HG03565 (cell line): Measurements from ENCODE around the gene TMEM120B.
"Not testable (repeated sequence)": the region's sequence is repeated elsewhere in the genome, so short reads cannot be mapped to it uniquely, and the experiment has no call there.

Experiments used
- ATAC-seq: cut with Tn5 transposase; IDR thresholded peaks from one replicate; pipeline ENCODE4 v1.9.1; 2021; ENCODE audit warnings: mild to moderate bottlenecking, moderate library complexity; ENCODE audit not compliant: unreplicated experiment

Gene TMEM120B

DNA sequence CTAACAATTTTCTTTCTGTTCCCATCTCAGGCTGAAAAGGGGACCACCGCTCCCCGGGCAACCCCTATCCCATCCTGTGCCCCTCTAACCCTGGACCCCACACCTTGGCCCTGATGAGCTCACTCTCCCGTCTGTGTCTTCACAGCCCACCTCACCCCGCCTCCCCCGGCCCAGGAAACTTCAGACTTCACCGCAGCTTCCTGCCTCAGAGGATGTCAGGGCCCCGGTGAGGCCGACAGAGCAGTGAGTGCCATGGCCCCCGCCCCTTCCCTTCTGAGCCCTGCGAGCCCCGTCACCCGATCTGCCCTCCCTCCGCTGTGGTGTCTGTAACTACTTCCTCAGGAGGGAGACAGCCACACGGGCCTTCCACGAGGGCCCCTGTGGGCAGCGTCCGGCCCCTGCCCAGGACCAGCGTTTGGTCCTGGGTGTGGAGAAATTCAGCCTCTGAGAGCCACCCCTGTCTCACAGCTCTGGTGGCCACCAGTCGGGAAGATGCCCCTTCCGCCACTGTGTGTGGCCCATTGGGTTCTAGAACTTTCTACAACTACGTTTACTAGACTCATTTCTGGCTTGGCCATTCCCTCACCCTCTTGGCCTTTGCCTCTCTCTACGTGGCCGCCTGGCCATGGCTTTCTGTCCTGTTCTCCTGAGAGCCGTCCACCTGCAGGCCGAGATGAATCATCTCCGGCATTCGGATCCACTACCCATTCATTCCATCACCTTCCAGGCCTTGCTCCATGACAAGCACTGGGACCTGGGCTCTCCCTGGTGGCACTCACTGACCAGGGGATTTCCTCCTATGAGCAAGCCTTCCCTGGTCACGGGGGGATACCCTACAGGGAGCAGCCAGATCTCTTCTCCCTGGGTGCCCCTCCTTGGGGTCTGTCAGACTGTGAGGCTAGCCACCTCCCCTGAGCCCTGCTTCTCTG is 77.5 kb downstream of the TMEM120B start:
- peak; percentile 17 for ATAC-seq

DNA sequence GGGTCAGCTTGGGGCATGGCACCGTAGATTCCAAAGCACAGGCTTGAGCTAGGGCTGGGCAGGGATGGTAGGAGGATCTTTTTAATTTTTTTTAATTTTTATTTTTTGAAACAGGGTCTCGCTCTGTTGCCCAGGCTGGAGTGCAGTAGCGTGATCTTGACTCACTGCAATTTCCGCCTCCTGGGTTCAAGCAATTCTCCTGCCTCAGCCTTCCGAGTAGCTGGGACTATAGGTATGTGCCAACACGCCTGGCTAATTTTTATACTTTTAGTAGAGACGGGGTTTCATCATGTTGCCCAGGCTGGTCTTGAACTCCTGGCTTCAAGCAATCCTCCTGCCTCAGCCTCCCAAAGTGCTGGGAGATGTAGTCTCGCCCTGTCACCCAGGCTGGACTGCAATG is 78.2 kb downstream of the TMEM120B start:
- not testable (repeated sequence) for ATAC-seq

DNA sequence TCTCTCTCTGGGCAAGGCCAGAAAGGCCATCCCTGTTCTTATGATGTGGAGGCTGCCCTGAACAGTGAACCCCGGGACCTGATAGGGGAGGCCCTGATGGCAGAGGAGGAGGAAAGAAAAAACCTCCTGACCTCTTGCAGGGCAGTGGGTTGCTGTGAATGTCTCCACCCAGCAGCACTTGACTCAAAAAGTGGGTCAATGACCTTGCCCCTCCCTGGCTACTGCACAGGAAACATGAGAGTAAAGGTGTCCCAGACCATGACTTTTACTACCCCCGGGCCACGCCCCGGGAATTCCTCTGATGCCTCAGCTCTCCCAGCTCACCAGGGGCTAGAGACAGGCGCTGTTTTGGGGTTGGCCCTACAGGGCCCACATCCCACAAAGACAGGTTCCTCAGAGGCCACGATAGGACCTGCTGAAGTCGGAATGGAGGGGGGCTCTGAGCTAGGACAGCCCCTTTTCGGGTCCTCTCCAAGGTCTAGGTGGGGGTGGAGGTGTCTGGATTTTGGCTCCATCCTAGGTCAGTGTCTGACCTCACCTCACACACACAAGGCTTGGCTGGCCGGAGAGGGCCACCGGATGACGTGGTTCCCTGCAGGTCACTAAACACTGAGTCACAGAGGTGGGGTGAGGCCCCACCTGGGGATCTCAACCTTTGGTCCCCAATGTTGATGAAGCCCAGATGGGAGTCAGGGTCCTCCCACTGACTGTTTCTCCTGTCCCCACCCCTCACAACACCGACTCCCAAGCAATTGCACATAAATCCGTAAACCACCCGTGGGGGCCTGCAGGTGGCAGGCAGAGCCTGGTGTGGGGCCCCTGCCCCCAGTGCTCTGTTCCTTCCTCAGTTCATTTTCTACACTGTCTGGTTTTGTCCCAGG is 79.4 kb downstream of the TMEM120B start:
- no peak for ATAC-seq

DNA sequence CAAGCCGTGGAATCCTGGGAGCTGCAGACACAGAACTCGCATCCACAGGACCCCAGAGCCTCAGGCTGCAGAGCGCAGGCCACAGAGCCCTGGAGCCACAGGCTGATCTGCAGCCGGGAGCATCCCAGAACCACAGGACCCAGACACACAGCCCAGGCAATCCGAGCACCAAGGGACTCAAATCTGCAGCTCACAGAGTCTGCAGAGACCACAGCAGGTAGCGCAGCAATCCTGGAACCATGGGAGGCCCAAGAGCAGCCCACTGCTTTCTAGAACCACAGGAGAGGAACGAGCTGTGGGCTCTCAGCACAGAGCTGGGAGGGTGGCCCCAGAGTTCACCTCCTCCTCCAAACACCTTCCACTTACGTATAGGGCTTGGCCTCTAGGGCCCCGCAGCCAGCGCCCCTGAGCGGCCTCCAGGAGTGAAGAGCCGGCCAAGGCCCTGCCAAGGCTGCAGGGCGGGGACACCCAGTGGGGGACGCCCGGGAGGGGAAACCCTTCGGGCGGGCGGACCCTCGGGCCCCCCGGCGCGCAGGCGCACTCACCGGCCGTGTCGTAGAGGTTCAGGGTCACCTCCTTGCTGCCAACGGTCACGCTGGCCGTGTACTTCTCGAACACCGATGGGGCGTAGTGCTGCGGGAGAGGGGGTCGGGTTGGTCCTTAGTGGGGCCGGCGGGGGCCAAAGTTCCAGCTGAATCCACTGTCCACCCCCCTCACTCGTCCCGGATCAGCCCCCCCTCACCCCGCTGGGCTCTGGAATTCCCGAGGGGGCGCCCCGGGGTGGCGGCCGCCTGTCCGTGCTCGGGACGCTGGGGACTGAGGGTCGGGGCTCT is 80.3 kb downstream of the TMEM120B start:
- ATAC-seq = no peak

DNA sequence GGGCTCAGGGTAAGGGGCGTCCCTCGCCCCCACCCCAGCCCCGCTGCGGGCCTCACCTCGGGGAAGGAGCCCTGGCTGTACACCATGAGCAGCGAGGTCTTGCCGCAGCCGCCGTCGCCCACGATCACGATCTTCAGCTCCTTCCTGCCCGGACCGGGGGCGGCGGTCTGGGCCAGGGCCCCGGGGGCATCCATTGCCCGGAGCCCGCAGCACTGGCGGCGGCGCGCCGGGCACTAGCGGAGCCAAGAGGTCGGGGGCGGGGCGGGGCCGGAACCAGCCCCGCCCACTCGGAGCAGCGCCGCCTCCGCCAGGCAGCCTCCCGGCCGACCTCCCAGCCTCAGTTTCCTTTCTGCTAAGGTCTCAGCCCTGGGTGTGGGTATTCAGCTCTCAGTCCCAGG is 80.9 kb downstream of the TMEM120B start, which contains the start of gene RHOF:
RHOF (minus strand) TSS at position 249 of the 398 bp plus-strand sequence; CDS start at position 194, 55 bp downstream.
- peak; percentile 10 for ATAC-seq

DNA sequence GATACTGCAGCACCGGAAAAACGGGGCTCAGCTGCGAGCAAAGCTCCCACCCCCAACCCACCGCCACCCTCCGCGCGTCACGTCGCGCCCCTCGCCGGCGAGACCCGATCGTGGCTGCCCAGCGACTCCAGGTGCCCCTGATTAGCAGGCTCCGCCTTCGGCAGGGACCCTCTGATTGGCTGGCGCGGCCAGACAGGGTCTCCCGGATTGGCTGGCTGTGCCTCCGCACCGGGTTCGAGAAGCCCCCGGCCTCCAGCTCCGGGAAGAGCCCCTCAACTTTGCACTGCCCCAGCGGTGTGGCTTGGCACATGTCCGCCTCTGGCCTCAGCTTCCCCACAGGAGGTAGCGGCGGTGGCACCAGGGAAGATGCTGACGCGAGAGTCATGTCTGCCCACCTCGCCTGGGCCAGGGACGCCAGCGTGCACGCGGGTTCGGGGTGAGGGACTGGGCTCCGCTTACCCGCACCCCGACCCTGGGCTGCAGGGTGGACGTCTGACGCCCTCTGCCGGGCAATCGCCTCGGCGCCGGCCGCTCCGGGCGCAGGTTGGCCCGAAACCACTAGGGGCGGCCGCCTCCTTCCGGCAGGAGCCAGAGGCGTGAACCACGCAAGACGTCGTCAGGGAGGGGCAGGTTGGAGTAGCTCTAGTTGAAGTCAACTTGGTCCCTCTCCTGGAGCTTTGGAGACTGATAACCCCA is 81.4 kb downstream of the TMEM120B start:
- peak; percentile 42 for ATAC-seq

DNA sequence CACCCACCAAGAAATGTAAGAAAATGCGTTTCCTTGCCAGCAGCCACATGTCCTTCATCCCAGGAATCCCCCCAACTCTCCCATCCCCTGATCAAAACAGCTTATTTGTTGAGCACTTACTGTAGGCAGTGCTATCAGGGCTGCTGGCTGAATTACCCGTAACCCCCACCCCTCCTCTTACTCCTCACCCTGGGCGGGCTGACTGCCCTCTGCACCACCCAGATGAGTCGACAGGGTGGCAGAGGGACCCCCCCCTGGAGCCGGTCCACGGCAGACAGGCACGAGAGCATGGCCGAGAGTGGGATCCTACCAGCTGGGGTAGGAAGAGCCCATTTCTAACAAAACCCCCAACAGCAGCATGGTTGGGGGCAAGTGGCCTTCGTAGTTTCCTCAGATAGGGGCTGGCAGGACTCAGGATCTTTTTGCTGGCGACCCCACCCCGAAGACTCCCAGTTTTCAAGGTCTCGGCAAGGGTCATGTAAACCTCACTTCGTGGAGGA is 82.0 kb downstream of the TMEM120B start:
- ATAC-seq = no peak

DNA sequence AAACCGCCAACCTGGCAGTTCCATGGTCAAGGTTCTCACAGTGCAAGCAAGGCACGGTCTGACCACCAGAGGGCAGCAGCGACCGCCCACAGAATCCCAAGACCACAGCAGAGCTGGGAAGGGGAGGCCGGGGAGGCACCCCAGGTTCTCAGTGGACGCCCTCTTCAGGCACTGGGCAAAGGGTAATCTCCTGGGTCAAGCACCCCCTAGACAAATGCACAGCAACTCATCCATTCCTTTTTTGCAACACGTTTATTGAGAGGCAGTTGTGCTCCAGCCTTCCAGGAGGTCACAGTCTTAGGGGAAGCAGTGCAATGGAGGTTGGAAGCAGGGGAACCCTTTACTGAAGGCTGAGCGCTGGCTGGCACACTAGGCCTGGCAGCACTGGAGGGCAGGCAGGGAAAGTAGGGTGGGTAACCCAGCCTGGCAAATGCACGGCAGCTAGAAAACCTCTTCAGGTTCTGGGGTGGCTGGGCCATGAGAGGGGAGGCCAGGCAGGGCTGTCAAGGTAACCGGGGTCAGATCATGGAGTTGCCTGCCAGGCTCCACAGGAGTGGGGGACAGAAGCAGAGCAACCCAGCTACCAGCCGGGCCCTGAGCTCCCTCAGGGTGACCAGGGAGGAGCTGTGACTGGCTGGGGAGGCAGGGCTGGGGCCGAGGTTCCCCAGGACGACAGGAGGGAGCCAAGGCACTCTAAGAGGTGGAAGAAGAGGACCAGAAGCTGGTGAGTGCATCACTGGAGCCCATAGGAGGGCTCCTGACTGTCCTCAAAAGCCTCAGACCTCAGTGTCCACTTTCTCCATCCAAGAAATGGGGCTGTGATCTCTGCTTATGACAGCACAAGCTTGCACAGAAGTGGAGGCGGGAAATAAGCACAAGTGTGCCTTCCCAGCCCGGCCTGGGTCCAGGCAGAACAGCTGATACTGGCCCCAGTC is 82.7 kb downstream of the TMEM120B start:
- ATAC-seq = no peak

DNA sequence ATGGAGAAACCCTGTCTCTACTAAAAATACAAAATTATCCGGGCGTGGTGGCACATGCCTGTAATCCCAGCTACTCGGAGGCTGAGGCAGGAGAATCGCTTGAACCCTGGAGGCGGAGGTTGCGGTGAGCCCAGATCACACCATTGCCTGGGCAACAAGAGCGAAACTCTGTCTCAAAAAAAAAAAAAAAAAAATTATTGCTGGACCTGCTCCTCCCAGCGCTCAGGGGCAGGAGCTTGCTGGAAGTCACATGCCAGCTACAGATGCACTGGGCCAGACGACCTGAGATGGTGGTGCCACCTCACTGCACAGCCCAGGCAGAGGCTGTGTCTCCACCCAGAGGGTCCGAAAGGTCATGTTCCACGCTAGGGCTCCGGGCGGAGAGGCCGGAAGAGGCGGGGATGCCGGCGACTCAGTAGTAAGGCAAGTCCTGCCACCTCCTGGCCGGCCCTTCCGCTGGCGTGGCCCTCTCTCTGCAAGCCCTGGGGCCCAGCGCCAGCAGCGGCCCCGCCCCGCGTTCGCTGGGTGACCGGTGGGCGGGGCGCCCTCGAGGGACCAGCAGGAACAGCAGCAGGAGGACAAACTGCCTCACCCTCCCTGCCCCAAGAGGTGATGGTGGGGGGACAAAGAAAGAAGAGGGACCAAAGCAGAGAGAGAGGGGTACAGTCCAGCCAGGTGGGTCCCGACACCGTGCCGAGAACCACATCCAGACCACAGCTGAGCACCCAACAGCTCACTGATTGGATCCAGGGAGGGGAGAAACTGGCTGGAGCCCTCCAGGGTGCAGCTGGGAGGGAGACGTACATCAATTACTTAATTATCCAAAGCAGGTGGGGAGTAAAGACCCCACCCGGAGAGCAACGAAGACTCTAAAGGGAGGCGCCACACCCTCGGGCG is 84.6 kb downstream of the TMEM120B start:
- ATAC-seq = no peak

DNA sequence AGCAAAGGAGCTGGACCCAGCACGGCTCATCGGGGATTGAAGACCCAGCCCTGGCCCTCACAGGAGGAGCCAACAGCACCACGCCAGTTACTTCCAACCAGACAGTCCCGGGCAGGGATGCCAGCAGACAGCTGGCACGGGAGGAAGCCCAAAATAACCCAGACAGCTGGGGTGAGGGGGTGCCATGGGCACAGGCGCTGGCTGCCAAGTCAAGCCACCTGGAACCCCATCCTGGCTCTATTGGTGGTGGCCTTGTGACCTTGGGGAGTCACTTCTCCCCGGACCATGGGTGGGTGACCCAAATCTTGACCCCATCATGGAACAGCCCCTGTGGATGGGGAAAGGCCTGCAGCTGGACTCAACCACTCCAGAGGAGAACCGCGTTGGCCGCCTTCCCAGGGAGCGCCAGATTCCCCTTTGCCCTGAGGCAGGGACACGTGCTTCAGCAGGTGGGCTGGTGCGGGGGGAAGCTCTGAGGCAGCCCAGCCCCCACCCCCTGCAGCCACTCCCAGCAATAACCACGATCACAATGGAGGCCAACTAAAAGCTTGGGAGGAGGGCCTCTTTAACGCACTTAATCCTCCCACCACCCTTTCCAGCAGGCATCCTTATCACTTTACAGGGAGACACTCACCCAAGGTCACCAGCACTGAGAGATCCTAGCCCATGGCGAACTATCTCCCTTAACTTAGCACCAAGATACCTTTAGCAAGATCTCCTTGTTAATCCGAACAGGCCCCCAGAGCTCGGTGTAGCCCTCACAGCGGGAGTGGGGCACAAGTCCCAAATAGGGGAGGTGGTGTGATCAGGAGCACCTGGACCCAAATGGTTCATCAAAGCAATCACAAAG is 85.6 kb downstream of the TMEM120B start:
- ATAC-seq = no peak

DNA sequence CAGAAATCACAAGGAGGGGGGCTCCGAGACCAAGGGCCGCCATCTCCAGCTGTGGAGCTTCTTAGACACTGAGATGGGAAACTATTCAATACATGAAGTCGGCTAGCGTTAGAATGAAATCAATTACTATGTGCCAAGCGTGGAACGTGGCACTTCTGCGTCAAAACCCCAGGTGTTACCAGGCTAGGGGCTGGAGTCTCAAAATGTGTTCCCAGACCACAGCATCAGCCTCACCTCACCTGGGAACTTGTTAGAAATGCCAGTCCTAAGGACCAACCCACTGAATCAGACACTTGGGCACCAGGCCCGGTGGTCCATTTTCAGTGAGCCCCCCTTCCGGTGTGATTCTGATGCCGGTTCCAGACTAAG is 86.2 kb downstream of the TMEM120B start:
- ATAC-seq = no peak

DNA sequence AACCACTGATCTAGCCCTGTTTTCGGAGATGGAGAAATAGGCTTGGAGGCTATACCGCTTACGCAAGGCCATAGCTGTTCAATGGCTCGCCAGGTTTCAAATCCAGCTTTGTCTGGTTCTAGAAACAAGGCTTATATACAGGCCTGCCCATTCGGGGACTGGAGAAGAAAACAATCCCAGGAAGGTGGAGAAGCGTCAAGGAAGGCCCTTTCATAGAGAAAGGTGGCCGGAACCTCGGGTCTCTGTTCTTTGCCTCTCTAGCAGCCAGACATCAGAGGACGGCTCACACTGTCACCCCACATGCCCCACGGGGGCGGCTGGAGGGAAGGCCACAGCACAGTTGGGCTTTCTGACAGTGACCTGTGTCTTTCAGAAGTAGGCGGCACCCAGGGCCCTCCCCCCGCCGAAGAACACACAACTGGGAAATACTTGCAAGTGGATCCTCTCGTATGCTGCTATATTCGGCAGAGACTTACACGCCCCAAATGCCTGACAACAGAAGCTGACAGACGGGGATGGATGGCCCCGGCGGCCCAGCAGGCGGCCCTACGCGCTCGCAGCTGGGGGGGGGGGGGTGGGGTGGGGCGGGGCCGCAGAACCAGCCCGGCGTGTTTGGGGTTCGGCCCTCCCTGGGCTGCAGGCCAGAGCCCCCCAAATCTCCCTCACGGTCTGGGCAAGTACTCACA is 86.7 kb downstream of the TMEM120B start:
- no peak for ATAC-seq

DNA sequence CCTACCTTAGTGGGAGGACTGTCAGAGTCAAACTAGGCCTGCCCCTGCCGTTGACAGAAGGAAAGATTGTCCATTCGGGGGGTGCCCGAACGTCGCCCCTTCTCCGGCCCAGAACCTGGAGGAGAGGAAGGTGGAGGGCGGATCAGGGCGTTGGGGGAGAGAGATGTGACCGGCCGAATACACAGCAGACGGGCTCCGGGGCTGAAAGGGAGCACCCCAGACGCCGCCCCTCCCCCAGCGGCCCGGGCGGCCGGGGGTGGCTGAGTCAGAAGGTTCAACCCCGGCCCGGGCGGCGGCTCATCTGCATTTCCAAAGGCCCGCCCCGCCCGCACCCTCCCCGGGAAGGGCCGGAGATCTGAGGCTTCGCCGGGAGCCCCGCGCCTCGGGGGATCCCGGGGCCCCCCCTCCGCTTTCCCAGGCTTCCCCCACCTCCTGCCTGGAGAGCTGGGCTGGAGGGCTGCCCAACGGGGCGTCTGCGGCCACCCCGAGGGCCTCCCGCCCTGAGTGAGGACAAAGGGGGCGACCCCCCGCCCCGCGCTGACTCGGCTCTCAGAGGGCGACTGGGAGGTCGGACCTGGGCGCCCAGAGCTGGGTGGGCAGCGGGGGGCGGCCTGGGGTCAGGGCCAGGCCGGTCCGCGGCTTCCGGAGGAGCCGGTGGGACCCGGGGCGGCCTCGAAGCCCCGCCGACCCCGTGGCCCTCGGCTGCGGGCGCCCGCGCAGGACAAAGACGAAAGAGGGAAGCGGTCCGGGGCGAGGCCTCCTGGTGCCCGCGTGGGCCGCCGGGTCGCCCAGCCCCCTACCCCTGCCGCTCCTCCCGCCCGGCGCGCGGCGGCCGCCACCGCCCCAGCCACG is 87.5 kb downstream of the TMEM120B start:
- no peak for ATAC-seq

DNA sequence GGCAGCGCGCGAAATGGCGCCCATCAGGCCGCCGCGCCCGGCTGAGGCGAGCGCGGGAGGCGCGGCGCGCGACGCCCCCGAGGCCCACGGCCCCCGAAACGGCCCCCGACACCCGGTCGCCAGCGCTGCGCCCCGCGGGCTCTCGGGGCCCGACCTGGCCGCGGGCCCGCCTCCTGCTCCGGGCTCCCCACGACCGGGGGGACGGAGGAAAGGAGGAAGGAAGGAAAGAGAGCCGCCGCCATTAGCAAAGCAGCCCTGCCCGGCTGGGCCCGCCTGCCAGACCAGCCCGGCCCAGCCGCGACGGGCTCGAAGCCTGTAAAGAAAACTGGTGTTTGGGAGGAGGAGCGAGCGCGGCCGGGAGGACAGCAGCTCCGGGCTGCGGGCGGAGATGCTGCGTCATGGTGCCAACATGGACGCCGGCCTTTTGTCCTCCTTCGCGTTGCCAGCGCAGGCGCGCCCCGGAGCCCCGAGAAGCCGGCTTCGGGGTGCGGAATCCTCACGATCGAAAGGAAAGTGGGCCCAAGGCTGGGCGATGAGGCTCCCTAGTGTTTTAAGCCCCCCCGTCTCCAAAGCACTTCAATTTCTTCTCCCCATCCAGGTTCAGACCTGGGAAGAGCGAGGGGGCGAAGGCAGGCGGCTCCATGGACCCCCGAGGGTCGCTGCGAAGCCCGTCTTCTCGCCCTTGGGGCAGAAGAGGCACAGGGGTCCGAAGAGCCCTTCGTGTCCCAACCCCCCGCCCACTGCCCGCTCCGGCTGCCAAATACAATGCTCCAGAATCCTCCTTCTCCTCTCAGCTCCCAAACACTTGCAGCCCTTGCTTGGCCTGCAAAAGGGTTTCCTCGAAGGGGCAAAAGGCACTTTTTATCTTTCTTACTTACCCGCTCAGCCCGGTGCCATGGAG is 88.4 kb downstream of the TMEM120B start:
- ATAC-seq = no peak
